C4-2B (cell line): Measurements from ENCODE around the gene MKRN3.

Experiments
- CTCF ChIP-seq: fragments of 450-650 bp; conservative IDR thresholded peaks from 2 replicates; pipeline ENCODE4 v1.5.1; 2017; ENCODE audit warnings: mild to moderate bottlenecking
- ZFX ChIP-seq: fragments of 450-650 bp; IDR thresholded peaks from 2 replicates; pipeline ENCODE4 v1.6.1; 2017

- TF ChIP-seq CTCF (no peak), ZFX (no peak)
Observed at GRCh38 chr15:23576061-23576460, 10.6 kb downstream of the MKRN3 start.
